ENCODE data around the gene PLCB4.

Gene PLCB4

GRCh38 chr20:9458138-9458796, 389.4 kb downstream of the PLCB4 start:
- no peak overlapping the region for H3K4me3 ChIP-seq (ENCODE audit: low read depth, low read length)
- in situ Hi-C loops (cut with HindIII; ENCODE audit: low pct_ligation_motif_present, low sequenced_read_pairs): no loop called here
- no peak overlapping the region for H3K27ac ChIP-seq
- no peaks in the 10 kb centered on the region for H3K36me3 ChIP-seq (replicated peaks)
- peak; percentile 31 for DNase-seq
- no peaks in the 10 kb centered on the region for H3K27me3 ChIP-seq (replicated peaks)
- TF ChIP-seq CTCF (IDR thresholded peaks at IDR 0.05; ENCODE audit: low read depth, low read length, missing control alignments): peak; percentile 61

- H3K4me3 ChIP-seq (ENCODE audit: low read depth, low read length): no peak overlapping the region
These were observed 391.6 kb downstream of the PLCB4 start for GRCh38 chr20:9460518-9460917.

GRCh38 chr20:9467995-9468394, 399.1 kb downstream of the PLCB4 start:
- in situ Hi-C loops (cut with HindIII; ENCODE audit: low pct_ligation_motif_present, low sequenced_read_pairs): no loop called here
- Histone ChIP-seq H3K27ac (no peak overlapping the region), H3K27me3 (replicated peaks) (no peaks in the 10 kb centered on the region), H3K36me3 (replicated peaks) (no peaks in the 10 kb centered on the region), H3K4me3 (ENCODE audit: low read depth, low read length) (no peak overlapping the region)
- peak; percentile 82 for TF ChIP-seq CTCF (IDR thresholded peaks at IDR 0.05; ENCODE audit: low read depth, low read length, missing control alignments)
- DNase-seq: no peak

More at GRCh38 chr20:9460518-9460917, 391.6 kb downstream of the PLCB4 start:
- in situ Hi-C loops (cut with HindIII; ENCODE audit: low pct_ligation_motif_present, low sequenced_read_pairs): no loop called here
- H3K27me3 ChIP-seq (replicated peaks): no peaks in the 10 kb centered on the region
- TF ChIP-seq CTCF (IDR thresholded peaks at IDR 0.05; ENCODE audit: low read depth, low read length, missing control alignments): no peak
- DNase-seq: peak; percentile 40
- no peaks in the 10 kb centered on the region for H3K36me3 ChIP-seq (replicated peaks)
- no peak overlapping the region for H3K27ac ChIP-seq

- no peaks in the 10 kb centered on the region for H3K27me3 ChIP-seq (replicated peaks)
- in situ Hi-C loops (cut with HindIII; ENCODE audit: low pct_ligation_motif_present, low sequenced_read_pairs): no loop called here
These were observed 406.0 kb downstream of the PLCB4 start for GRCh38 chr20:9474835-9475415.

GRCh38 chr20:9475456-9475855, 406.6 kb downstream of the PLCB4 start:
- Histone ChIP-seq H3K36me3 (replicated peaks) (no peaks in the 10 kb centered on the region), H3K27me3 (replicated peaks) (no peaks in the 10 kb centered on the region), H3K27ac (no peak overlapping the region), H3K4me3 (ENCODE audit: low read depth, low read length) (no peak overlapping the region)
- in situ Hi-C loops (cut with HindIII; ENCODE audit: low pct_ligation_motif_present, low sequenced_read_pairs): no loop called here
- no peak for TF ChIP-seq CTCF (IDR thresholded peaks at IDR 0.05; ENCODE audit: low read depth, low read length, missing control alignments)
- no peak for DNase-seq

More at GRCh38 chr20:9474835-9475415, 406.0 kb downstream of the PLCB4 start:
- no peak for TF ChIP-seq CTCF (IDR thresholded peaks at IDR 0.05; ENCODE audit: low read depth, low read length, missing control alignments)
- no peak for DNase-seq
- H3K36me3 ChIP-seq (replicated peaks): no peaks in the 10 kb centered on the region
- no peak overlapping the region for H3K4me3 ChIP-seq (ENCODE audit: low read depth, low read length)
- H3K27ac ChIP-seq: no peak overlapping the region
